RWPE1 (cell line): Measurements from ENCODE around the gene PEDS1.
A peak's percentile ranks its signal among the peaks of the same experiment; 100 is the strongest.

Experiments
- CTCF ChIA-PET: fragments of 350-600 bp; sonication (Branson Sonifier 250); formaldehyde crosslinking; extraction: SDS; loops from one replicate; lab custom pipeline; 2021; lab: Yijun Ruan, JAX
- POLR2A ChIA-PET: fragments of 400-600 bp; formaldehyde crosslinking; extraction: SDS; loops from one replicate; lab custom pipeline; 2020; ENCODE audit warnings: antibody characterized with exemption; ENCODE audit not compliant: low non-redundant PET; lab: Yijun Ruan, JAX
- DNase-seq: peaks from one replicate; pipeline ENCODE4 v3.0.0; 2012; ENCODE audit warnings: low spot score
- H3K27ac ChIP-seq: fragments of 450-650 bp; 2 replicates; pipeline ENCODE4 v1.5.1; 2017
- TF ChIP-seq, protein P1 (sequence below): fragments of 450-650 bp; conservative IDR thresholded peaks from 2 replicates; pipeline ENCODE4 v1.5.1; 2017; ENCODE audit warnings: low read depth, mild to moderate bottlenecking

The PEDS1 gene

DNA sequence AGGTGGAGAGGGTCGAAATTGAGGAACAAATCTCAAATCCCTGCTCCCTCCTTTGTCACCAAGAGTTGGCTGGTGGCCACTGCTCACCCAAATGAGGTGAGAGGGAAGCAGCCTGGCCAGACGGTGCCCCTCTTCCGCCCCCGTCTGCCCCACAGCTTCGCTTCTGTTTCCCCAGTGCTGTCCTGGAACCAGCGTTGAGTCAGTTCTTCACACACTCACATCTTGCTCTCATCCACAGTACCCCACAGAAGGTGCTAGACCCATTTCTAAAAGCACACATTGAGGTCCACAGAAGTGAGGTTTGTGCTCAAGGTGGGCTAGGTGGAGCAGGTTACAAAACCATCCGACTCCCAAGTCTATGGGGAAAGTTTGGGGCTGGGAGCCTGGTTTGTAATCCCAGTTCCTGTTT is 40.9 kb upstream of the PEDS1 start:
- H3K27ac ChIP-seq = peak overlapping the region; percentile 95
- TF ChIP-seq, protein P1, sequence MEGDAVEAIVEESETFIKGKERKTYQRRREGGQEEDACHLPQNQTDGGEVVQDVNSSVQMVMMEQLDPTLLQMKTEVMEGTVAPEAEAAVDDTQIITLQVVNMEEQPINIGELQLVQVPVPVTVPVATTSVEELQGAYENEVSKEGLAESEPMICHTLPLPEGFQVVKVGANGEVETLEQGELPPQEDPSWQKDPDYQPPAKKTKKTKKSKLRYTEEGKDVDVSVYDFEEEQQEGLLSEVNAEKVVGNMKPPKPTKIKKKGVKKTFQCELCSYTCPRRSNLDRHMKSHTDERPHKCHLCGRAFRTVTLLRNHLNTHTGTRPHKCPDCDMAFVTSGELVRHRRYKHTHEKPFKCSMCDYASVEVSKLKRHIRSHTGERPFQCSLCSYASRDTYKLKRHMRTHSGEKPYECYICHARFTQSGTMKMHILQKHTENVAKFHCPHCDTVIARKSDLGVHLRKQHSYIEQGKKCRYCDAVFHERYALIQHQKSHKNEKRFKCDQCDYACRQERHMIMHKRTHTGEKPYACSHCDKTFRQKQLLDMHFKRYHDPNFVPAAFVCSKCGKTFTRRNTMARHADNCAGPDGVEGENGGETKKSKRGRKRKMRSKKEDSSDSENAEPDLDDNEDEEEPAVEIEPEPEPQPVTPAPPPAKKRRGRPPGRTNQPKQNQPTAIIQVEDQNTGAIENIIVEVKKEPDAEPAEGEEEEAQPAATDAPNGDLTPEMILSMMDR = no peak
- no peak for DNase-seq
- ChIA-PET CTCF (interaction anchor here (1.0 kb wide), 2 partner anchors 14 to 29 kb away, joined by 3 to 4 read pairs; no protein-coding TSS in a partner anchor), POLR2A (interaction anchor here (0.5 to 0.9 kb wide), 3 partner anchors 73 to 298 kb away, joined by 3 read pairs; no protein-coding TSS in a partner anchor)

DNA sequence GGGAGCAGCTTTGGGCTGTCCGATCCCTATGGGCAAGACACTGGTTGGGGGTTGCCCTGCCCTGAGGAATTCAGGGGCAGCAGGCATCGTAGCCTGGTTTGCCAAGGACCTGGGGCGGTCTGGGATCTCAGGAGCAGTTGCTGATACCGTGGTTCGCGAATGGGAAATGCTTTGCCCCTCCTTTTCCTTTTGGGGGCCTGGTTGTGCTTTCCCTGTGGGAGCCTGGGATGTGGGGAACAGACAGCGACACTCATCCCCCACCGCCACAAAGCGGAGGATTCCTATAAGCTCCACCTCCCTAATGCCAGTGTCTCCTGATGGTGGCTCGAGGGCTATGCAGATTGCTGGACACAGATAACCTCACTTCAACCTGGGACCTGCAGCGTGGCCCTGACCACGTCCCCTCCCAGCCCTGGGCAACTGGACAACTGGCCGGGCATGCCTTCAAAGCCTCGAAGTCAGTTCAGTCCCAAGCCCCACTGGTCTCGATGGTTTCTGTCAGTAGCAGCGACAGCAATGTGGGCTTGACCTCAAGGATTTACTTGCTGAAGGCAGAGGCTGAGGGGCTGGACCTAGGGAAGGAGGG is 40.4 kb upstream of the PEDS1 start:
- CTCF ChIA-PET = interaction anchor here (0.5 to 1.0 kb wide), 4 partner anchors 14 to 185 kb away, joined by 3 to 4 read pairs (median 3); no protein-coding TSS in a partner anchor
- POLR2A ChIA-PET = interaction anchor here (0.6 to 0.9 kb wide), 3 partner anchors 73 to 235 kb away, joined by 3 read pairs; no protein-coding TSS in a partner anchor
- H3K27ac ChIP-seq = peak overlapping the region; percentile 95
- no peak for DNase-seq
- TF ChIP-seq, protein P1 = no peak

DNA sequence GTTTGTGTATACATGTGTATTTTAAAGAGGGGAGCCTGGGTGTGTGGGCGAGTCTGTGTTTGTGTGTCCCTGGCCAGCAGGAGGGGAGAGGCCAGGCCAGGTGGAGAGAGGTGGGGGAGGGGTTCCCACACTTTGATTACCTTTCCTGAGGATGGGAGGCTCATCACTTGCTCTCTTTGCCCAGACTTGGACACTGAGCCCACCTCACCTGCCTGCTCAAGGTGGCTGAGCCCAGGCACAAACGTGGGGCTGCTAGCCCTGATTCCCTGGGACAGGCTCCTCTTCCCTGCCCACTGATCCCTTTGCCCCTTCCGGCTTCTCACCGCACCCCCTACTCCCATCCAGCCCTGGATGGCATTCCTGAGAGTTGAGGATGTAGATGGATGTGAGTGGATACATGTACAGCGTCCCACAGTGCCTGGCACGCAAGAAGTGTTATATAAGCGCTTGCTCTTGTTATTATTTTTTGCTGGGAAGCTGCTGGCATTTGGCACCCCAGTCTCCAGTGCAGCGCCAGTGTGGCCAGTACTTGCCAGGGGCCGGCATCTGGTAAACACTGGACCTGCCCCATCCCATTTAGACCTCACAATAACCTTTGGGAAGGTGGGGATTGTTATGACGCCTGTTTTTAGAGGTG is 39.8 kb upstream of the PEDS1 start:
- CTCF ChIA-PET = interaction anchor here (0.5 to 1.0 kb wide), 5 partner anchors 15 to 186 kb away, joined by 3 to 4 read pairs (median 3); no protein-coding TSS in a partner anchor
- H3K27ac ChIP-seq = peak overlapping the region; percentile 95
- POLR2A ChIA-PET = interaction anchor here (0.9 kb wide), 2 partner anchors 115 to 236 kb away, joined by 3 read pairs; no protein-coding TSS in a partner anchor
- TF ChIP-seq, protein P1 = no peak
- no peak for DNase-seq

DNA sequence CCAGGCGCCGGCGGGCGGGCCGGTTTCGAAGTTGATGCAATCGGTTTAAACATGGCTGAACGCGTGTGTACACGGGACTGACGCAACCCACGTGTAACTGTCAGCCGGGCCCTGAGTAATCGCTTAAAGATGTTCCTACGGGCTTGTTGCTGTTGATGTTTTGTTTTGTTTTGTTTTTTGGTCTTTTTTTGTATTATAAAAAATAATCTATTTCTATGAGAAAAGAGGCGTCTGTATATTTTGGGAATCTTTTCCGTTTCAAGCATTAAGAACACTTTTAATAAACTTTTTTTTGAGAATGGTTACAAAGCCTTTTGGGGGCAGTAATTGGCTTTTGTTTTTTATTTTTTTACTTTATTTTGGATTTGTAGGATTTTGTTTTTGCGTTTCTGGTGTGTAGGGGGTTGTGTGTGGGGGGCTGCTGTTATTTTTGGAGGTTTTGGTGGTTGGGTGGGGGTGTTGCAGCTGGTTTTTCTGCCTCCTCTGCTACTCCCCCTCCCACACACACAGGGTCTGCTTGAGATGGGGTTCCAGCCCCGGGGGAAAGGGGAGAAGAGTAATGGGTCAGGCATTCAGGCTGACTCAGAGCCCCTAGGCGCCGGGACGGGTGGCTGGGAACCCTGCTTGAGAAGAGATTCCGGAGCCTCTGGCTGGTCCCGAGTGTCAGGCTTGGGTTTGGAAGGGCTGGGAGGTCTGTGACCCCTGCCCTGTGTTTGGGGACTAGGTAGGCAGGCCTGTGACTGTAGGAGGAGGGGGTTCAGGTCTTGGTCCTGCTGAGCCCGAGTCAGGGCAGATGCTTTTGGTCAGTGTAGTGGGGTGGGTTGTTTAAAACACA is 39.1 kb upstream of the PEDS1 start:
- CTCF ChIA-PET = interaction anchor here (0.6 to 1.4 kb wide), 3 partner anchors 52 to 177 kb away, joined by 3 read pairs; no protein-coding TSS in a partner anchor
- H3K27ac ChIP-seq = peak overlapping the region; percentile 95
- TF ChIP-seq, protein P1 = no peak
- POLR2A ChIA-PET = interaction anchor here (1.0 kb wide), 1 partner anchor 281 kb away, joined by 3 read pairs; no protein-coding TSS in a partner anchor
- peak; percentile 95 for DNase-seq

DNA sequence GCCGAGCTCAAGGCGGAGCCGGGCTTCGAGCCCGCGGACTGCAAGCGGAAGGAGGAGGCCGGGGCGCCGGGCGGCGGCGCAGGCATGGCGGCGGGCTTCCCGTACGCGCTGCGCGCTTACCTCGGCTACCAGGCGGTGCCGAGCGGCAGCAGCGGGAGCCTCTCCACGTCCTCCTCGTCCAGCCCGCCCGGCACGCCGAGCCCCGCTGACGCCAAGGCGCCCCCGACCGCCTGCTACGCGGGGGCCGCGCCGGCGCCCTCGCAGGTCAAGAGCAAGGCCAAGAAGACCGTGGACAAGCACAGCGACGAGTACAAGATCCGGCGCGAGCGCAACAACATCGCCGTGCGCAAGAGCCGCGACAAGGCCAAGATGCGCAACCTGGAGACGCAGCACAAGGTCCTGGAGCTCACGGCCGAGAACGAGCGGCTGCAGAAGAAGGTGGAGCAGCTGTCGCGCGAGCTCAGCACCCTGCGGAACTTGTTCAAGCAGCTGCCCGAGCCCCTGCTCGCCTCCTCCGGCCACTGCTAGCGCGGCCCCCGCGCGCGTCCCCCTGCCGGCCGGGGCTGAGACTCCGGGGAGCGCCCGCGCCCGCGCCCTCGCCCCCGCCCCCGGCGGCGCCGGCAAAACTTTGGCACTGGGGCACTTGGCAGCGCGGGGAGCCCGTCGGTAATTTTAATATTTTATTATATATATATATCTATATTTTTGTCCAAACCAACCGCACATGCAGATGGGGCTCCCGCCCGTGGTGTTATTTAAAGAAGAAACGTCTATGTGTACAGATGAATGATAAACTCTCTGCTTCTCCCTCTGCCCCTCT is 38.2 kb upstream of the PEDS1 start:
- CTCF ChIA-PET = interaction anchor here (0.7 to 1.7 kb wide), 7 partner anchors 12 to 300 kb away, joined by 3 to 5 read pairs (median 4); no protein-coding TSS in a partner anchor
- TF ChIP-seq, protein P1 = no peak
- H3K27ac ChIP-seq = peak overlapping the region; percentile 95
- DNase-seq = peak; percentile 66
- POLR2A ChIA-PET = interaction anchor here (0.5 to 1.1 kb wide), 4 partner anchors 15 to 282 kb away, joined by 3 to 6 read pairs (median 4); no protein-coding TSS in a partner anchor
